Neural cell (in vitro differentiated cells): ENCODE results near the gene MAP6. TPM values are rescaled to one million over a fixed set of nuclear protein-coding genes. Genes with fewer than 3 reads are reported as not detected.

Experiments
- H2AFZ ChIP-seq: fragments of 200-600, 300-800 bp; sonication (generic), shearing (Covaris generic); 2 replicates; pipeline ENCODE4 v1.6.0; 2014; ENCODE audit warnings: low read depth, mild to moderate bottlenecking, antibody characterized with exemption, low read length, moderate library complexity
- H3F3A ChIP-seq: fragments of 200-600 bp; shearing (Covaris generic); 2 replicates; pipeline ENCODE4 v1.6.1; 2016; ENCODE audit warnings: mild to moderate bottlenecking, moderate library complexity, mixed read lengths, antibody characterized with exemption, low read length; ENCODE audit not compliant: insufficient read depth, poor library complexity, severe bottlenecking
- H3K27ac ChIP-seq: fragments of 200-600, 300-800 bp; sonication (generic), shearing (Covaris generic); 2 replicates; pipeline ENCODE4 v1.5.1; 2014; ENCODE audit warnings: mild to moderate bottlenecking, low read length, moderate library complexity
- H3K27me3 ChIP-seq: fragments of 300-800, 200-600 bp; sonication (generic), shearing (Covaris generic); 2 replicates; pipeline ENCODE4 v1.6.0; 2014; ENCODE audit warnings: mild to moderate bottlenecking, low read depth, low read length, moderate library complexity; ENCODE audit not compliant: insufficient read depth
- H3K36me3 ChIP-seq: fragments of 300-800, 200-600 bp; sonication (generic), shearing (Covaris generic); 2 replicates; pipeline ENCODE4 v1.5.1; 2014; ENCODE audit warnings: mild to moderate bottlenecking, antibody characterized with exemption, low read length, moderate library complexity; ENCODE audit not compliant: insufficient read depth
- H3K4me2 ChIP-seq: fragments of 300-800, 200-600 bp; sonication (generic), shearing (Covaris generic); 2 replicates; pipeline ENCODE4 v1.6.0; 2014; ENCODE audit warnings: mild to moderate bottlenecking, low read length
- H3K4me3 ChIP-seq: fragments of 300-800, 200-600 bp; sonication (generic), shearing (Covaris generic); 2 replicates; pipeline ENCODE4 v1.5.1; 2014; ENCODE audit warnings: mild to moderate bottlenecking, low read length, moderate library complexity
- H3K79me2 ChIP-seq: fragments of 200-600 bp; shearing (Covaris generic); replicated peaks from 2 replicates; pipeline ENCODE4 v1.6.0; 2014; ENCODE audit warnings: mild to moderate bottlenecking, low read length, moderate library complexity; ENCODE audit not compliant: insufficient read depth
- H3K9ac ChIP-seq: fragments of 300-800, 200-600 bp; sonication (generic), shearing (Covaris generic); 2 replicates; pipeline ENCODE4 v1.6.1; 2016; ENCODE audit warnings: mild to moderate bottlenecking, low read length, mixed read lengths
- H3K9me2 ChIP-seq: fragments of 200-600 bp; shearing (Covaris generic); 2 replicates; pipeline ENCODE4 v1.6.1; 2016; ENCODE audit warnings: mild to moderate bottlenecking, low read length, mixed read lengths; ENCODE audit not compliant: insufficient read depth
- H3K9me3 ChIP-seq: fragments of 200-600, 300-800 bp; sonication (generic), shearing (Covaris generic); 2 replicates; pipeline ENCODE4 v1.6.1; 2016; ENCODE audit warnings: mild to moderate bottlenecking, mixed run types, low read length, moderate library complexity, mixed read lengths
- H4K20me1 ChIP-seq: fragments of 200-600 bp; shearing (Covaris generic); 2 replicates; pipeline ENCODE4 v1.6.1; 2016; ENCODE audit warnings: mild to moderate bottlenecking, mixed run types; ENCODE audit not compliant: insufficient read depth
- CTCF ChIP-seq: fragments of 450-650 bp; IDR thresholded peaks from 2 replicates; pipeline ENCODE4 v1.5.1; 2014; ENCODE audit warnings: antibody characterized with exemption, mild to moderate bottlenecking, moderate library complexity; ENCODE audit not compliant: poor library complexity, severe bottlenecking
- EP300 ChIP-seq: fragments of 450-650 bp; conservative IDR thresholded peaks from 2 replicates; pipeline ENCODE4 v1.6.1; 2014; ENCODE audit warnings: antibody characterized with exemption, mild to moderate bottlenecking, moderate library complexity; ENCODE audit not compliant: poor library complexity, severe bottlenecking
- EZH2 ChIP-seq: fragments of 200-600, 300-800 bp; shearing (Covaris generic), sonication (generic); IDR thresholded peaks from 2 replicates; pipeline ENCODE4 v1.6.1; 2014; ENCODE audit warnings: antibody characterized with exemption, low read length, borderline replicate concordance, mild to moderate bottlenecking; ENCODE audit not compliant: insufficient read depth, poor library complexity, severe bottlenecking
- MXI1 ChIP-seq: fragments of 450-650 bp; conservative IDR thresholded peaks from 2 replicates; pipeline ENCODE4 v1.6.1; 2014; ENCODE audit warnings: antibody characterized with exemption, mild to moderate bottlenecking; ENCODE audit not compliant: poor library complexity, severe bottlenecking
- POLR2AphosphoS5 ChIP-seq: IDR thresholded peaks from 2 replicates; pipeline ENCODE4 v1.6.1; 2012
- RAD21 ChIP-seq: fragments of 450-650 bp; conservative IDR thresholded peaks from 2 replicates; pipeline ENCODE4 v1.6.1; 2014; ENCODE audit warnings: antibody characterized with exemption, mild to moderate bottlenecking, moderate library complexity
- REST ChIP-seq: IDR thresholded peaks from 2 replicates; pipeline ENCODE4 v1.6.1; 2012; ENCODE audit warnings: borderline replicate concordance
- SMC3 ChIP-seq: fragments of 450-650 bp; conservative IDR thresholded peaks from 2 replicates; pipeline ENCODE4 v1.6.1; 2014; ENCODE audit warnings: antibody characterized with exemption, mild to moderate bottlenecking, moderate library complexity; ENCODE audit not compliant: poor library complexity
- polyA plus RNA-seq: library from polyadenylated mRNA; depleted of rRNA; stranded (reverse); fragments of >200 nt; gene quantifications from 2 replicates; pipeline ENCODE4 v1.2.3, GENCODE V29; 2014

MAP6 gene
- polyA plus RNA-seq, 1 donor from 2014 or later, result 178 TPM

GRCh38 chr11:75549370-75549958, 119.4 kb downstream of the MAP6 start:
- no peaks in the 10 kb centered on the region for H3K36me3 ChIP-seq
- no peaks in the 10 kb centered on the region for H3K27me3 ChIP-seq
- H3F3A ChIP-seq, result no peaks in the 10 kb centered on the region
- H4K20me1 ChIP-seq, result no peaks in the 10 kb centered on the region
- no peak overlapping the region for H3K4me2 ChIP-seq
- no peak overlapping the region for H3K27ac ChIP-seq
- H3K79me2 ChIP-seq, result no peaks in the 10 kb centered on the region
- H2AFZ ChIP-seq, result no peak overlapping the region
- no peak overlapping the region for H3K9ac ChIP-seq
- no peak overlapping the region for H3K4me3 ChIP-seq
- no peak for TF ChIP-seq POLR2AphosphoS5
- TF ChIP-seq SMC3, result no peak
- TF ChIP-seq REST, result no peak
- no peak for TF ChIP-seq RAD21
- no peak for TF ChIP-seq MXI1
- TF ChIP-seq CTCF, result no peak
- TF ChIP-seq EZH2, result no peak
- no peaks in the 10 kb centered on the region for H3K9me3 ChIP-seq
- no peaks in the 10 kb centered on the region for H3K9me2 ChIP-seq

- TF ChIP-seq POLR2AphosphoS5 (no peak), MXI1 (no peak), CTCF (no peak), EP300 (no peak)
- no peaks in the 10 kb centered on the region for H3F3A ChIP-seq
- no peak overlapping the region for H3K4me2 ChIP-seq
- no peak overlapping the region for H3K4me3 ChIP-seq
- H3K27me3 ChIP-seq, result no peaks in the 10 kb centered on the region
- H3K9me2 ChIP-seq, result no peaks in the 10 kb centered on the region
- no peaks in the 10 kb centered on the region for H4K20me1 ChIP-seq
- H3K9ac ChIP-seq, result no peak overlapping the region
- H3K27ac ChIP-seq, result no peak overlapping the region
- no peaks in the 10 kb centered on the region for H3K36me3 ChIP-seq
- no peaks in the 10 kb centered on the region for H3K79me2 ChIP-seq
- H3K9me3 ChIP-seq, result no peaks in the 10 kb centered on the region
- no peak overlapping the region for H2AFZ ChIP-seq
Measured at GRCh38 chr11:75548595-75549272, 120.1 kb downstream of the MAP6 start.
